GM18517 (cell line): ENCODE data around the gene PTPRG.

Experiments
- ATAC-seq: cut with Tn5 transposase; IDR thresholded peaks from one replicate; pipeline ENCODE4 v1.9.1; 2021; ENCODE audit warnings: mild to moderate bottlenecking, moderate library complexity; ENCODE audit not compliant: unreplicated experiment

The PTPRG gene

DNA sequence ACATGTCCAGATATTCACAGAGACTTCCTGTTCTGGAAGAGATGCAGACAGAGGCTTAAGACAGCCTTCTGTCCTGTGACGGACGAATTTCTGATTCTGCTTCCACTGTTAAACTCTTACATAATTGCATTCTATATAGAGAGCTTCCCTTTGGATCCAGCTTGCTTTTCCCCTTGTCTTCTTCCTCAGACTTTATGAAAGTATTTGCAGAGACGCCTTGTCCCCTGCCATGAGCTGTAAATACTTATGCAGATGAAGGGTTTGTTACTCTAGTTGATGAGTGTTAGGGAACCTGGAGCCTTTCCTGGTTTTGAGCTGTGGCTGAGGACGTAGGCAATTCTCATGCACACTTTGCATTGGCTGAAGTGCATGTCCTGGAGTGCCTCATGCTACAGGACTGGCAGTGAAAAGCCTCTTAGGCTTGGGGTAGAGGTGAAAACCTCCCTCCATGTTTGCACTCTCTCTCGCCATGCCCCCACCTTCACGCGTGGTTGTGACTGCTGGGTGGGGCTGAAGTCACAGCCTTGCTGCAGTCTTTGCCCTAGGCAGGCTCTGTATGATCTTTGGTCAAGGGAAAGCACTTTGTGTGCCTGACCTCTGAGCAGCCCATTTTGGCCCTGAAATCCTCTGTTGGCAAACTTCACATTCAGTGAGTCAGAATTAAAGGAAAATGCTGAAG is 286.6 kb downstream of the PTPRG start:
- ATAC-seq, result no peak

DNA sequence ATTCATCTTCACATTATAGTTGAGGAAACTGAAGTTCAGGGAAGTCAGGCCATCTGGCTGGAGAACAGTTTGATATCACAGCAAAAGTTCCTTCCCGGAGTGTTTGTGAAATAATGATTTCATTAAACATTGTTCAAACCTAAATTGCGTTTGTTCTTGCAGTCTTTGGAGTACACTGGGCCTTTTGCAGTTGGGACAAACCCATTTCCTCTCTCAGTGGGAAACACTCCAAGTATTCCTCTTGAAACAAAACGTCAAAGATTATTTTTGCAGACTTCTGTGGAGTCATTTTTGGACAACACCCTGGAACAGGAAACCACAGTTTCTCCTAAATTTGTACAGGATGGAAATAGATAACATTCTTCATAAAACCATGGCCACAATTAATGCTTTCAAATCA is 287.5 kb downstream of the PTPRG start:
- no peak for ATAC-seq

DNA sequence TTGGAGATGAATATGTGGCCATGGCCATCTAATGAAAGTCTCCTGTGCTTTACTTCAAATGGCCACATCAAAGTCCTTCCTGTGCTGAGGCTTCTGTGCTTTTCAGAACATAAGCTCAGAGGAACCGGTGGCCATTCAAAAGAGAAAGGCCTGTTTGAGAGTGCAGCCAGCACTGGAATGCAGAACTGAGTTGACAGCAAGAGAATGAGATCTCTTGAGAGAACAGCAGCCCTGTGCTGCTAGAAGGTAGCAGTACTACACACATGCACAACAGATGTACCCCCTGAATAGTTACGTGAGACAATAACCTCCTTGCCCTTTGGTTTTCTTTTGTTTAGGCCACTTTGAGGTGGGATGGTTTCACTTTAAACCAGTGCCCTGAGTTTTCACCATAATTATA is 292.5 kb downstream of the PTPRG start:
- no peak for ATAC-seq

DNA sequence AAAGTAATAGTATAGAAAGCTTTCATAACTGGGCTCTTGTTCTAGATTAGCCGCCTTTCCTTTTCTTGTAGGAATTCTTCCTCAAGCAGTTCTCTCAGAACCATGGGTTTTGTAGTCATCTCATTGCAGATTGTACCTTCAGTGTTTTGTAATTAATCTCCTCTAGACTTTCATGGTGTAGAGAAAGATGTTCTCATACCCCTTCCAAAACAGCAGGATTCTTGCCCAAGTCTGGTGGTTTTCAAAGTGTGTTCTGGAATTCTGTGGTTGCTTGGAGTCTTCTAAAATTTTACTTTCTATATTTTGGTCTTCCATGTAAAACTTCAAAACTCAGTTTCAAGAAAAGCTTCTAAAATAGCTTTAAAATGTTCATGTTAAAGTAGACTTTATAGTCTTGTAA is 293.8 kb downstream of the PTPRG start:
- ATAC-seq, result no peak

DNA sequence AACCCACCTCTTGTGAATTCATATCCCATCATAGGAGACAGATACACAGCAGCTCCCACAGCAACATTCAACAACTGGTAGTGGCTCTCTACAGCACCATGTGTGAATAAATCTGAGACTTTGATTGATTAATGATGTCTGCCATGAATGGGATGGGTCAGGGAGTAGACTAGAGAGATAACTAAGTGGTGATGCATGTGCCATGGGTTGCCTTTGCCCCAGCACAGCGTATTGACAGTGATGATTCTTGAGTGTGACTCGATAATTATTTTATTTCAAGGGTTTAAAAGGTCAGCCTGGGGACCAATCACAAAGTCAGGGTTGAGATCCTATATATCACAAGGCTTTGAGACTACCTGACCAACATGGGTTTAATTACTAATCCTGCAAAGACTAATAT is 295.9 kb downstream of the PTPRG start:
- no peak for ATAC-seq

DNA sequence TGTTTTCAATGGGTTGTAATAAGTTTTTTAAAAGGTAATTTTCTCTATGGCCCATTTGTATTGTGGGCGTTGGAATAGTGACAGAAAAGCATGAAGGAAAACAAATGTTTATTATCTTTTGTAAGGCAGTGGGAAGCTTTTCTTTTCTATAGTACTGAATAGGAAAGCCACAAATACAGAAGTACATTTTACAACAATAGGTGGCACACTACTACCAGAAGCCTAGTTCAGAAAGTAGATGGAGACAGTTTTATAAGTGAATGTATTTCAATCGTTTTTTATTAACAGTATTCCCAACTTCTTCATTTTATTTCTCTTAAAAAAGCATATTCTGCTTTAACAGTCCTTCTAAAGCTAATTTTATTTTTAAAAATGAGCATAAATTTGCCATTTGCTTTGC is 296.7 kb downstream of the PTPRG start:
- ATAC-seq, result no peak

DNA sequence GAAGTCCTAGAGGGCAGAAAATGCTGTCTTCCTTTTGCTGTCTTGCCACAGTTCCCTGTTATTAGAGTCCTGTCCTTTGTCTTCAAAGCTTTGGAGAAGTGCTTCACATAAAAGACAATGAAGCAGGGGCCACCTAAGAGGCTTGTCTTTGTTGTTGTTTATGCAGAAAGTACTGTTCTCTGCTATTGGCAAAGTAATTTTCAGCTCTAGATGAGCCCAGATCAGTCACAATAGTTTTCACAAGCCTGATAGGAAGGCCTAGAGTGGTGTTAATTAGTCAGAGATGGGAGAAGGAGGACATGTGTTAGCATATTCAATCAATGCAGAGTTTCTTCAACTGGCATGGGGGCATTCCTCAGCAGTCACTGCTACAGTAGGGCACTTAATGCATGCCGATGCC is 300.0 kb downstream of the PTPRG start:
- ATAC-seq, result no peak

DNA sequence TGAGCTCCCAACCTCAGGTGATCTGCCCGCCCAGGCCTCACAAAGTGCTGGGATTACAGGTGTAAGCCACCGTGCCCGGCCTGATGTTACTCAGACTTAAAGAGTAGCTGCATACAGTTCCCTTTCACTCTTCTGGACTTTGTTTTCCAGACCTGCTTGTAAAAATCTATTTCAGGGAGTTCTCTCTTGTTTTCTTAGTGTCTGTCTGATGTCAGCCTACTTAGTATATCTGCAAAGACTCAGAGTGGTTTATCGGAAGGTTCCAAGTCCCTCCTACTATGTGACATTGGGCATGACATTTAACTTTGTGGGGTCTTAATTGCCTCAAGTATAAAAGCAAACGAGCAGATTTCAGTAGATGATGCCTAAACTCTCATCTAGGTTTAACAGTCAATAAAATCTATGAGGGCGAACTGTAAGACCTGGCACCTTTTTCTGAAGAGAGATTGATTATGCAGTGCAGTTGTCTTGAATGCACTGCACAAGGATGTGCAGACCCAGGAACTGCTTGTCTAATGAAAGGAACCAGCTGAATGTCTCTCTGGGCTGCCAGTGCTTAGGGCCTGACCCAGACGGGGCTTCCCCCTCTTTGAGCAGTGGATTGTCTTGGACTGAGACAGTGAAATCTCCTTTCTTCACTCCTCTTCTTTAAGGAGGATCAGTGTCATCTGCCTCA is 301.4 kb downstream of the PTPRG start:
- no peak for ATAC-seq

DNA sequence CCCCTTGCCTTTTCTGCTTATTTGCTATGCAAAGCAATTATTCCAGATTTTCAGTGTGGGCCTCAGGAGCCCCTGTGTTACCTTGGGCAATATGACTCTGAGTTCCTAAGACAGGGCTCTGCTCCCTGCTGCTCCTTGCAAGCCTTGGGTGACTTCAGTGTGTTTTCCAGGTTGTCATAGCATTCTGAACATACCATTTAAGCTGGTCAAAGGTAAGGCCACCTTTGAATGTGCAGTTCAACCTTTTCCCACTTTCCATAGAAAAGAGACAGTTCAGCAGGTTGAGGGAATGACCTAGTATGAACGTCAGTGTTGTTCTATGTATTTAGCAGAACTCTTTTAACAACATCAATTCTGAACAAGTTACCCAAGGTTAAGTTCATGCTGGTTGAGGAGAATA is 302.2 kb downstream of the PTPRG start:
- ATAC-seq, result no peak

DNA sequence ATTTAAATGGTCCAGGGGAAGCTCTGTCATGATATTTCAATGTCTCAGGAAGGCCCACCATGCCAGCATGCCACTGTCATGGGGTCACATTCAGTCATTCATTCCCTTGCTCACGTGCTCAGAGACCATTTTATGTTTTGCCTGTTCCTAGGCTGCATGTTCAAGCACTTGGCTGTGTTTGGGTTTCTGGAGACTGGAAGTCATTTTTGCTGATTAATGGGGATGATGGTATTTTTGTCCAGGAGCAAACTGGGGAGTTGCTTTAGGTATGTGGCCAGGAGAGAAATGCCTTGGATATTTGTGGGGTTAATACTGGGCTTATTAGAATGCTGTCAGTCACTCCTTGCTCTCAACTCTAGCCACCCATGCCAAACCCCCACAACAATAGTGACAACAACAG is 303.5 kb downstream of the PTPRG start:
- no peak for ATAC-seq

DNA sequence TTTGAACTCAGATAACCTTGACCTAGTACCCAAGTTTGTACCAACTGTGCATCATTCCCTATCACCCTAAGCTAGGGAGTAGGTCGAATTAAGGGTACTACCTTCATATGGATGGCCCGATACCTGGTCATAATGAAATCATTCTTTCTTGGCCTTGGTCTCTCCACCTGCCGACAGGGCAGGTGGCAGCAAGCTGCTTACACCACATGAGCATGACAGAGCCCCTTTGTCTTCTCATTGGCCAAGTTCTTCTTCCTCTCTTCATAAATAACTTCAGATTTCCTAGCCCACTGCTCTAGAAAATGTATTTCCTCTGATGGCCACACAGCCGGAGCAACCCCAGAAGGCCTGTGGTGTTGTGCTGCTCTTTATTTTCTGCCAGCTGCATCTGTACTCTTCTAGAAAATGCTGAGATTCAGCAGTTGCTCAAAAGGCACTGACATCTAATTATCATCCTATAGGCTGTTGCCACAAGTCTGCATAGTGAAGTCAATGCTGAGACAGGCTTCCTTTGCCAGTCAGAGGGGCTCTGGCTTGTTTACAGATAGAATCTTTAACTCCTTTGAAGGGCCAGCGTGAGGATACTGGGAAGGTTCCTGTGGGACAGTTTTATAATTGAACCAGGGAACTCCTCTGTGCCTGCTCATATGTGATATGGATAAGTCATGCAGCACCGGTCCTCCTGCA is 304.2 kb downstream of the PTPRG start:
- ATAC-seq, result no peak

DNA sequence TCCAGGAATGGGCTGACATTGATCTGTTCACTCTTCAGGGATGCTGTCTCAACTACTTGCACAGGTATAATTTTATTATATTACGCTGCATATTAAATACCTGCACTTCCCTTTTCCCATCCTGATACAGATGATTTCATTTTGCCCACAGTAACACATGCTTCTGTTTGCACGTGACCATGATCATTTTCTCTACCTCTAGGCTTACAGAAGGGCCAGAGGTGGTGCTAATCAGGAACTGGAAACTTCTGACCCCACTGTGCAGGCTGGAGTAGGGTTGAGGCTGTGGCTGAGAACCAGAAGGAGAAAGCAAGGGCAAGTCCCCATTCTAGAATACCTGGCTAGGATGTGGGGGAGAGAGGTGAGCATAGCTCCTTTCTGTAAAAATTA is 304.8 kb downstream of the PTPRG start:
- ATAC-seq, result no peak

DNA sequence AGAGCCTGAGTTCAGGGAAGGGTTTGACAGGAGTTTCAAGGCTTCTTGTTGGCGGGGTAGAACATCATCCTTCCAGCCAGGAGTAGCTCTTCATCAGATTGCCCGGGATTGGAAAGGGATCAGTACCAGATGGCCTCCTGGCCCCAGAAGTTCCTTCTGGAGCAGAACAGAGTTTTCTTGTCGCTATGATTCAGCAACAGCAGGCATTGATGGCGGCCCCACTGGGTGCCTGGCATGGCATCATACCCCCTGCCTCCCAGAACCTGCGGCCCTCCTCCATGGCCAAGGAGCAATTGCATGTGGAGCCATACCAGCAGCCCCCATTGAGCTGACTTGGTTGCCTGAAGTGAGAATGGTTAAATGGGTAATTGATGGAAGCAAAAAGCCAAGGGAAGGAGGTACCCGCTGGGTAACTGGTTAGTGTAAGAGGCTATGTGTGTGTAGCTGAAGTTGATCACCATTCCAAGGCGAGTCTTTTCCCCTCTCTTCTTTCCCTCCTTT is 305.6 kb downstream of the PTPRG start:
- no peak for ATAC-seq

DNA sequence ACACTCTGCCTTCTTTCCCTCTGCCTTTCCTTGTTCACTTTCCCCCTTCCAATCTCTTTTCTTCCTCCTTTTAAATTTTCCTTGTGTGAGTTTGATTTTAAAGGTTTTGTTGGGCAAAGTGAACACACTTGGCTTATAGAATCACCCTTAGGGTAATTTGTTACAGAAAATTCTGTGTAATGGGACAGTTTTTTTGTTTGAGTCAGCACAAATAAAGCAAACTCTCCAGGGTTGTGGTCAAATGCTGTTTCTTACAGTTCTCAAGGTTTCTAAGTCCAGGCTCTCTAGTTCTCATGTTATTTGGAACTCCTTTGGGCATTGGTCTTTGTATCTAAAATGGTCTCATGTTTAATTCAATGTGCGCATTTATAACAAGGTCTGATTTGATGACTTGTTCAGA is 307.1 kb downstream of the PTPRG start:
- no peak for ATAC-seq

DNA sequence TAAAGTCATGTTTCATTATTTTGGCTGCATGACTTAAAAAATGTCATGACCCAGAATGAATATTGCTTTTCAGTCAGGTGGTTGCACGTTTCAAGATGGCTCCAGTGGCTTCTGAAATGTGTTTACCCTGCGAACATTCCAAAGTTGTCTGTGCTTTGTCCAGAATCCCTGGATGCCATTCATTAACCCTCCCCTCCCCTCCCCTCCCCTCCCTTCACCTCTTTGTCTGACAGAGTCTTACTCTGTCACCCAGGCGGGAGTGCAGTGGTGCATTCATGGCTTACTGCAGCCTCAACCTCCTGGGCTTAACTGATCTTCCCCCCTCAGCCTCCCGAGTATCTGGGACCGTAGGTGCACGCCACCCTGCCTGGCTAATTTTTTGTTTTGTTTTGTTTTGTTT is 308.0 kb downstream of the PTPRG start:
- no peak for ATAC-seq

DNA sequence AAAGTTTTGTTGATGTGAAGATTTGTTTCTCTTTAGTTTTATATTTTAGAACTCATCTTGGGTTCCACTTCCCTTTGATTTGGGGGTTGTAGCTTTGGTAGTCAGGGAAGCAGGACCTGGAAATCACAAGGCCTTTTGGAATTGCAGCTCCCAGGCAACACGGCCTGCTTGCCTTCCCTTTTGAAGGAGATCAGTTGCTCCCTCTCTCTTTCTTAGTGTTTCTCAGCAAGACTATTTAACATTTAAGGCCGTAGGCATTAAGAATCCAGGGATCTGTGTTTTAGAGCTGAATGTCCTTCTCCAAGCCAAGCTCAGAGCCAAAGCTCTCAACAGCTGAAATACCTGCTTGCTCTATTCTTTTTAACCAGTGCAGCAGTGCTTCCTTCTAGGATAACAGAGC is 310.3 kb downstream of the PTPRG start:
- no peak for ATAC-seq

DNA sequence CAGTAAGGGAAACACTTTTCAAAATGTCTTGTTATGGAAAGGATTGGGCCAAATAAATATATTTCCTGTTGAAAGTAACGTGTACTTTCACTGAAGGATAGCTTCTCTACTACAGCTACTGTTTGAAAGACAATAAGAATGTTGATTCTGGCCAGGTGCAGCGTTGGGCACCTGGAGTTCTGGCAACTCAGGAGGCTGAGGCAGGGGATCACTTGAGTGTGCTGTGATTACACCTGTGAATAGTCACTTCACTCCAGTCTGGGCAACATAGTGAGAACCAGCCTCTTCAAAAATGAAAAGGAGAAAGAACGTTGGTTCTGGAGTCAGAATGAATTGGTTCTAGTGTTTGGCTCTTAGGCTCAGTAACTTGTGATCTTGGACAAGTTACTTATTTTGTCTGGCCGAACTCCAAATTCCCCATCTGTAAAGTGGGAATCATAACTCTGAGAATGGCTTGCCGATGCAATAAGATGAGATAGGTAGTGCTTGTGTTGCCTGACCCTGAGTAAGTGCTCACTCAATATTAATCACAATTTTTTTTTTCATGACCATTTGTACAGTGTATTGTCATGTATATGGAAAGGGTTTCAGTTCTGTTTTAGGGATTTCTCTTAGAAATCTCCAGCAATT is 310.8 kb downstream of the PTPRG start:
- no peak for ATAC-seq

DNA sequence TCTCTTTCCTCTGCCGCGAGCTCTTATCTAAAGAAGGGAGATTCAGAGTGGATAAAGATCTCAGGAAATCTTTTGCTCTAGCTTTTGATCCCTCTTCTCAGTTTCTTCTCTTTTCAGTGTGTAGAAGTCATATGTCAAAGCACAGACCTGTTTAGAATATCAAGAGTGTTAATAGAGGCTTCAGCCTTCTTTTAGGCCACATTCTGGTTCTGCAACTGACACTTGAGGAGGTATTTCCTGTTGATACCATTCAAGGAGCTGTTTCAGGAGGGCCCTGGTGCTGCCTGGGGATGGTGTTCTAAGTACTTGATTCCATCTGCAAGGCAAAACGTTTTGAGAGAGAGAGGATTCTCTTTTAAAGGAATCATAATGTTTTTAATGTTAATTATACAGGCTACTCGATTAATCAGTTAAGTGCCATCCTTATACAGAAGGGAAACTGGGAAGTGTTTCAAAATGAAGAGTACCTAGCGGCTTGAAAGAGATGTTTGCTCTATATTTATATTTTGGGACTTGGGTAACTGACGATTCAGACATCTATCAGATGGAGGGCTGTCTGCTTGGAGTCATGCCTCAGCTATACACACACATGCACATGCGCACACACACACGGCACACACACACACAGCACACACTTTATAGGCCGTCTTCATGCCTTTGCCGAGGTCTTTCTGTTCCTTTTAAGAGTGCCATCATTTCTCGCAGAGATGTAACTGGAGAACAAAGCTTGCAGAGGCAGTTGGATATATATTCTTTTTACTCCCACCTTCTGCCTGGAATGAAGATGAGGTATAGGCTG is 313.9 kb downstream of the PTPRG start:
- ATAC-seq, result no peak

DNA sequence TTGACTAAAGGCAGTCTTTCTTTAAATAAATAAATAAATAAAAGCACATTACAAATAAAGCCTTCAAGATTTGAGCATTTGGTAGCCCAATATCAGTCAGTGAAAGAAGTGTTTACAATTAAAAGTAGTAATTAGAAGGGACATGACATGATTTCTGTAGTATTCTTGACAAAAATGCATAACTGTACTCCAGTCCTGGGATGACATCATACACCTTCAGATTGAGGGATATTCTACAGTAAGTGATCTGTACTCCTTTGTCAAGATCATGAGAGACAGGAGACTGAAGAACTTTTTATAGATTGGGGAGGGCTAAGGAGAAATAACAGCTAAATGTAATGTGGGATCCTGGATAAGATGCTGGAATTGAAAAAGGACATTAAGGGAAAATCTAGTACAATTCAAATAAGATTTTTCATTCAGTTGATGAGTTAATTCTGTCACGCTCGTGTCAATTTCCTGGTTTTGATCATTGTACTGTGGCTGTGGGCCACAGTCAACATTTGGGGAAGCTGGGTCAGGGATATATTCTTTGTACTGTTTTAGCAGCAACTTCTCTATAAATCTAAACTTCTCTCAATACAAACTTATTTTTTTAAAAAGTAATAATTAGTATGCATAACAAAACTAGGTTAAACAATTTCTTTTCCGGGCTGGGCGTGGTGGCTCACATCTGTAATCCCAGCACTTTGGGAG is 314.8 kb downstream of the PTPRG start:
- ATAC-seq, result no peak

DNA sequence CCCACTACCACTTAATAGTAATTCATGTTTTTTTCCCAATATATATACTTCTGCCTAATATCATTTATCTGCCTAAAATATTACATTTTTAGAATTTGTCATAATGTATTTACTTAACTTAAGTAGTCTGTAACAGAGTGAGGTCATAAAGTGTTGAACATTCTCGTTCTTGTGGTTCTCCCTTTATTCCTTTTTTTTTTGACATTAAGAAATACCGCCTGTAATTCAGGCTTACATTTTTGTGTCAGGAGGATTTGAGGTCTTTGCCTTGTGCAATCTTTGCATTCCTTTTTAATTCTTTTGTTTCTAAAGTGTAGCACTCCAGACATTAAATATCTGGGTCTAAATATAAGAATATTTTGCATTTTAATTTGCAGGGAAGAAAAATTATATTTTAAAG is 315.4 kb downstream of the PTPRG start:
- ATAC-seq, result no peak
